Aorta (tissue), 5 donors: ENCODE measurements around the gene NEMP2. TPM values are rescaled to one million over a fixed set of nuclear protein-coding genes. Genes with fewer than 3 reads are reported as not detected.

Experiments
- ATAC-seq: fragments of 200-7000 bp; cut with Tn5 transposase; one replicate; pipeline ENCODE4 v1.9.1; 2022; ENCODE audit warnings: moderate library complexity; ENCODE audit not compliant: low FRiP score
- DNase-seq, 2 donors: peaks; one replicate each; pipeline ENCODE4 v3.0.0-alpha.2; 2020
- H3K27ac ChIP-seq, 2 donors: one replicate each; pipeline ENCODE4 v1.5.1; 2013; ENCODE audit warnings: low read length in 2 of 2, mild to moderate bottlenecking in 2 of 2, moderate library complexity in 2 of 2, control low read depth in 1 of 2, inconsistent platforms in 1 of 2, low read depth in 1 of 2
- H3K27me3 ChIP-seq, 2 donors: one replicate each; pipeline ENCODE4 v1.6.1; 2013; ENCODE audit warnings: control low read depth in 1 of 2, low read length in 1 of 2, mild to moderate bottlenecking in 1 of 2, moderate library complexity in 1 of 2; ENCODE audit not compliant: insufficient read depth in 2 of 2, control insufficient read depth in 1 of 2
- H3K36me3 ChIP-seq, 2 donors: one replicate each; pipeline ENCODE4 v1.6.1; 2013; ENCODE audit warnings: control low read depth in 1 of 2, low read length in 1 of 2, mild to moderate bottlenecking in 1 of 2; ENCODE audit not compliant: insufficient read depth in 2 of 2, control insufficient read depth in 1 of 2
- H3K4me1 ChIP-seq, 2 donors: one replicate each; pipeline ENCODE4 v1.6.1; 2013; ENCODE audit warnings: low read length in 2 of 2, control low read depth in 1 of 2, mild to moderate bottlenecking in 1 of 2, moderate library complexity in 1 of 2; ENCODE audit not compliant: insufficient read depth in 2 of 2, control insufficient read depth in 1 of 2
- H3K4me3 ChIP-seq, 2 donors: one replicate each; pipeline ENCODE4 v1.5.1; 2013; ENCODE audit warnings: low read length in 2 of 2, control low read depth in 1 of 2, mild to moderate bottlenecking in 1 of 2
- H3K9me3 ChIP-seq: one replicate; pipeline ENCODE4 v1.6.1; 2013; ENCODE audit warnings: mild to moderate bottlenecking, low read length; ENCODE audit not compliant: control insufficient read depth
- WGBS, 2 donors: extraction: QIAGEN DNeasy Blood & Tissue Kit; methylation state at CpG; one replicate each; pipeline ENCODE4 v1.1.7; 2013; 5-methylcytosine and 5-hydroxymethylcytosine counted together
- intact Hi-C, 2 donors: fragments of 100-400 bp; cut with DNase I; formaldehyde crosslinking; loops; one replicate each; pipeline versions ENCODE4 v1.14.2 to v1.15.0; 2022
- long read RNA-seq, 2 donors: library from polyadenylated mRNA; unstranded; transcript quantifications; one replicate each; pipeline ENCODE4 v2.0.0, GENCODE V29; 2020 to 2021
- polyA plus RNA-seq, 2 donors: library from polyadenylated mRNA; stranded (reverse); fragments of 200-250 nt; gene quantifications; one replicate each; pipeline ENCODE4 v1.2.3, GENCODE V29; 2013
- total RNA-seq, 2 donors: library from RNA; stranded (reverse); fragmentation: NEBNext Ultra II Directional; extraction: Animal tissue kit (Norgen Biotek cat#: 25700); gene quantifications; one replicate each; pipeline ENCODE4 v1.2.1, GENCODE V29; 2021
- donor health status: healthy with polysubstance abuse.
- donor health status: Bipolar disorder and iron deficiency.
- donor health status: DM: no; HTN: no; CAD: no.
- donor health status: DM: no; HTN: no; CAD: no.
- donor health status: DM: yes; HTN: yes; CAD: no.

Gene NEMP2, protein sequence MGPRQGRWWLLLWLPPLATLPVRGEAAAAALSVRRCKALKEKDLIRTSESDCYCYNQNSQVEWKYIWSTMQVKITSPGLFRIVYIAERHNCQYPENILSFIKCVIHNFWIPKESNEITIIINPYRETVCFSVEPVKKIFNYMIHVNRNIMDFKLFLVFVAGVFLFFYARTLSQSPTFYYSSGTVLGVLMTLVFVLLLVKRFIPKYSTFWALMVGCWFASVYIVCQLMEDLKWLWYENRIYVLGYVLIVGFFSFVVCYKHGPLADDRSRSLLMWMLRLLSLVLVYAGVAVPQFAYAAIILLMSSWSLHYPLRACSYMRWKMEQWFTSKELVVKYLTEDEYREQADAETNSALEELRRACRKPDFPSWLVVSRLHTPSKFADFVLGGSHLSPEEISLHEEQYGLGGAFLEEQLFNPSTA
- total RNA-seq (1 to 10 TPM; 8.0 to 8.6 TPM), polyA plus RNA-seq (1 to 10 TPM in 1 of 2 donors, under 1 TPM in 1; 0.88 to 3.1 TPM)
- long read RNA-seq, donor 1, full-length matches to known transcripts: 3 of 6 reads
- long read RNA-seq, donor 1, partial matches to known transcripts: 0 of 6 reads
- long read RNA-seq, donor 1, other reads (novel, unspliced or antisense): 3 of 6 reads
- long read RNA-seq, donor 2, full-length matches to known transcripts: 3 of 6 reads
- long read RNA-seq, donor 2, partial matches to known transcripts: 0 of 6 reads
- long read RNA-seq, donor 2, other reads (novel, unspliced or antisense): 3 of 6 reads

DNA sequence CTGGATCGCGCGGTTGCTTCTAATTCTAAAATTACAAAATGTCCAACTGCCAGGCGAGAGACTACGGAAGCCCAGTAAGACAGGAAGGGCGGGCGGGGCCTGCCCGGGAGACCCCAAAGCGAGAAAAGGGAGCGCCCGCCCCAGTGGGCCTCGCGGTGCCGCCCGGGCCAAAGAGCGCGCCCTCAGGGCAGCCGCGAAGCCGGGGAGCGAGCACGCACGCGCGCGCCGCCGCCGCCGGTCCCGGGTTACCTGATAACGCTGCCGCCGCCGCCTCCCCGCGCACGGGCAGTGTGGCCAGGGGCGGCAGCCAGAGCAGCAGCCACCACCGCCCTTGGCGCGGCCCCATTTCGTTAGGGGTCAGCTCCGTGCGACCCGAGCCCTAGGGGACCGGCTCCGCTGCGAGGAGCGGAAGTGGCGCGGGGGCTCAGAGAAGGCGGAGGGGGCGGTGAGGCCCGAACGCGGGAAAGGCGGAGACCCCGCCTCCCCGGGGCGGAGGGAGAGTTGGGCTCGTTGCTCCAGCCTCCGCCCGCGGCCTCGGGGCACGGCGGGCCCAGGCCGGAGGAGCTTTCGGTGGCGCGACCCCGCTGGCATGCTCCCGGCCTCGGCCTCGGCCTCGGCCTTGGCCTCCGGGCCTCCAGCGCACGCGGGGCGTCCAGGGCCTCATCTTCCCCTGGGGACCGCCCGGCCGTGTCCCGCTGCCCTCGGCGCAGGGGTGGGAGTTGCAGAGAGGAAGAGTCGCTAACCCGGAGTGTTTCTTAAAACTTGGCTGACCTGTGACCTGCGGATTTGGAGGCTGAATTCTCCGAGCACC lies at the start of gene NEMP2:
Gene NEMP2 (minus strand): TSS at position 413 of the 811 bp plus-strand sequence. CDS start 67 bp downstream, at position 346.
- Histone ChIP-seq H3K4me3 (peak within 1 kb of the TSS; percentile 7 to 78), H3K27ac (peak within 1 kb of the TSS; percentile 23 to 55), H3K4me1 (peaks cover 0 to 3% of the 10 kb centered on the region in 2 donors), H3K9me3 (peaks cover 1% of the 10 kb centered on the region), H3K36me3 (no peaks in the 10 kb centered on the region), H3K27me3 (no peaks in the 10 kb centered on the region)
- peak; percentile 91 for ATAC-seq
- intact Hi-C loops: loop anchor here in 1 of 2 donors (2.0 kb wide), 1 partner anchor 114 kb away; the partner anchor contains the start of gene NAB1
- DNase-seq: peak; percentile 84 to 92
- 0% methylated on average over 77 to 92 of the region's 92 CpGs for WGBS, 2 donors

DNA sequence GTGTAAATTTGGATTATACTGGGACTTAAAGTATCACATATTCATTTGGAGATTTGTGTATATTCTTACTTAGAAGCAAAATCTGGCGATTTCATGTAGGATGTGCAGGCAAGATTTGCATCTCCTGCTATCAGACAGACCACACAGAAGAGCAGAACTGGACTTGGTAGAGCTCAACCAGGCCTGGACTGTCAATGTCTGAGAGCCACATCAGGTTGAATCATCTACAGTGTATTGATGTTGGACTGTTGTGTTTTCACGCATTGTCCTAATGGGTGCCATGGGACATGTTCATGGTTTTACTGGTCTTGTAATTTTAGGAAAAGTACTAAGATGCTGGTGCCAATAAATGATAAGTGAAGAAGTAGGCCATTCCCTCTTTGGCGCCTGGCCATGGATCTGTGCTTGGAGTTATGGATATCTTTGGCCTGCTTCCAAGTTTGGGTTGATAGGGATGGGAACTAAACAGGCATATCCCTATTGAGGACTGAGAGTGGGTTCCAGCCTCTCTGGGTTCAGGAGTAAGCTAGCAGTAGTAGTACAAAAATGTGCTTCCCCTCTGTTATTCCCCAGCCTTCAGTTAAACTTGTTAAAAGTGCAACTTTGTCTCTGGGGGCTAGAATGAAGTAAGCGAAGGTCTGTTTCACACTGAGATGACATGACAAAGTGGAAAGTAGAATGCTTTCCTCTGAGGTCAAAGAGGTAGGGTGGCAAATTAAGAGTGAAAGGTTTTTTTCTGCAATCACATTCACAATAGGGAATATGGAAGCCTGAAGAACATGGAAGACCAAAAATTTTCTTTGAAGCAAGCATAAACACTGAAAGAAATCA lies 49.2 kb upstream of the NEMP2 start:
- H3K27ac ChIP-seq: no peak overlapping the region
- DNase-seq: peak in 1 of 2 donors; percentile 49
- no peaks in the 10 kb centered on the region for H3K9me3 ChIP-seq
- no peak overlapping the region for H3K4me3 ChIP-seq
- no peaks in the 10 kb centered on the region for H3K4me1 ChIP-seq
- 55 to 73% methylated on average over 4 of the region's 4 CpGs for WGBS, 2 donors
- H3K27me3 ChIP-seq: no peaks in the 10 kb centered on the region
- no peaks in the 10 kb centered on the region for H3K36me3 ChIP-seq
- intact Hi-C loops: no loop called here
- ATAC-seq: no peak

DNA sequence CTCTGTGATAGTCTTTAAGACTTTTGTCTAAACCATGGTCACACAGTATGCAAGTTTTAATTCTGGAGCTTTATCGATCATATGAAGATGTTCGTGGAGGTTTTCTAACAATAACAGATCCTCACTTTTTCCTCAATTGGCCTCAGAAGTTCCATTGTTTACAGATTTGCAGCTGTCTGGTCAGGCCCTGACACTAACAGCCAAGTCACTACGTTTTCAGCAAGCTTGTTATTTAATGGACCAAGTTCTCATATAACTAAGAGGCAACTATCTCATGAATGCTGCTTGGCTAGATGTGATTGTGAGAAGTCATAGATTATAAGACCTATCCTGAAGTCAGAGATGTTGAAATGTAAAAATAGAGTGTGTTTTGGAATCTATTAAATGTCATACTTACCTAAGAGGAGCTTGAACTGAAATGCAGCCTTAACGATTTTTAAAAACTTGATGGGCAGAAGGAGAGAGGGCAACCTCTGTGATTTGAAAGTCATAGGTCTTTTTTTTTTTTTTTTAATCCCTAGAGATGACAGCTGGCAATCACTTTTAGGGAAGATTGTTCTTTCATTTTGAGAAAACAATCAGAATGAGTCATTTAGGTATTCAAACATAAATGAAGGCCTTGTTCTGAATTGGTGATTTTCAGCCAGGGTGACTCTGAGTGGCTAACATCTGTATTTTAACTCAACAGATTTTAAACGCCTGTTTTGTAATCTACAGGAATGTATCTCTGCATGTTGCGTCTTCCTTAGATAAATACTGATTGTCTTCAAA lies 48.4 kb upstream of the NEMP2 start:
- ATAC-seq: no peak
- Histone ChIP-seq H3K9me3 (no peaks in the 10 kb centered on the region), H3K27ac (no peak overlapping the region), H3K36me3 (no peaks in the 10 kb centered on the region), H3K4me1 (no peaks in the 10 kb centered on the region), H3K4me3 (no peak overlapping the region), H3K27me3 (no peaks in the 10 kb centered on the region)
- intact Hi-C loops: no loop called here
- DNase-seq: no peak
- WGBS, 2 donors: 57 to 71% methylated on average over 6 of the region's 6 CpGs

DNA sequence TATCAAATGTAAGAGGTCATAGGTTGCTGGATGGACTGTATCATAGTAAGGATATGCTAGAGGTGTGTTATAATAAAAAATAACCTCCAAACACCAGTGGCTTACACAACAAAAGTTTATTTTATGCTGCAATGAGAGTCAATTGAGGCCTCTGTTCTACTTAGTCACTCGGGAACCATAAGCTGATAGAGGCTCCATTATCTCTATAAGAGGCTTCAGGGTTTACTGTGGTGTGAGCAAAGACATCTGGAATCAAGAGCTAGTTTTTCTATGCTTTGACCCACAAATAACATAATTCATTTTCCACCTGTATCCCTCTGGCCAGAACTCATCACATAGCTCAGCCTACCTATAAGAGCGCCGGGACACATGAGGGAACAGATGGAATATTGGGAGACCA lies 47.5 kb upstream of the NEMP2 start:
- no peaks in the 10 kb centered on the region for H3K27me3 ChIP-seq
- DNase-seq (no peak), ATAC-seq (no peak)
- H3K36me3 ChIP-seq: no peaks in the 10 kb centered on the region
- intact Hi-C loops: no loop called here
- no peak overlapping the region for H3K27ac ChIP-seq
- no peaks in the 10 kb centered on the region for H3K9me3 ChIP-seq
- H3K4me3 ChIP-seq: no peak overlapping the region
- H3K4me1 ChIP-seq: no peaks in the 10 kb centered on the region
- WGBS, 2 donors: 96 to 97% methylated on average over 3 of the region's 3 CpGs

DNA sequence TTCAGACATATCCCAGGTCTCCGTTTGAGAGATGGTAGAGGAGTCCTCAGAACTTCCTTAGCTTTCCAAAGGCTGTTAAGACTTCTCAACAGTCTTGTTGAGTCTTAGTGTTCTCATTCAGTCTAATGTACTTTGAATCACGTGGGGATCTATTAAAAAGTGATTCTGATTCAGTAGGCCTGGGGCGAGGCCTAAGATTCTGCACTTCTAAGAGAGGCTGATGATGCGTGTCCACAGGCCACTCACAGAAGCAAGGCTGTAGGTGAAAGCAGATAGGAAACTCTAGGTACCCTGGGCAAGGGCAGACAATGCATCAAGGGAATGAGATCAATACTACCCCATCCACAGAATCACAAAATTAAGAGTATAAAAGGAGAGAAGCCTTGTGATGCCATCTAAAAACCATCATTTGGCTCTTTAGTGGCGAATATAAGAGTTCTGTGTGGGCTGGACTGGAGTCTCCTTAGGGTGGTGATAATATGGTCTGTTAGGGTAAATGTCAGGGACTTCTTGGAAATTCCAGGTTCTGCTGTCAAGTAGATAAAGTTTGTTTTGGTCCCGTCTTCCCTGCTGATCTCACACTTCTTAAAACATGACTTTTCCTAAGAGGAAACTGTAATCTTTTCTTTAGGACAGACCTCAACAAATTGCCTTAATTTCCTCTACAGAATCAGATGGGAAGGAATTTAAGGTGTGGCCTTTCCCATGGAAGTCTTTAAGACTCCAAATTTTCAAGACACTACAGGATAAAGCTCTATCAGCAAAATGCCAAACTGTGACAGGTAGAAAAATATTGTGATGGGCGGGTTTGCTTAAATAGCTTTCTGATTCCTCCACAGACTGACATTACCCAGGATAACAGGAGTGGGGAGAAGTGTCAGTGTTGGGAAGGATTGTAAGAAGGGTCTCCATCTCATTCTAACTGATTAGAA lies 45.7 kb upstream of the NEMP2 start:
- Histone ChIP-seq H3K36me3 (no peaks in the 10 kb centered on the region), H3K27ac (no peak overlapping the region), H3K9me3 (no peaks in the 10 kb centered on the region), H3K27me3 (no peaks in the 10 kb centered on the region), H3K4me1 (no peaks in the 10 kb centered on the region), H3K4me3 (no peak overlapping the region)
- 92 to 93% methylated on average over 7 of the region's 7 CpGs for WGBS, 2 donors
- no peak for ATAC-seq
- intact Hi-C loops: no loop called here
- no peak for DNase-seq

DNA sequence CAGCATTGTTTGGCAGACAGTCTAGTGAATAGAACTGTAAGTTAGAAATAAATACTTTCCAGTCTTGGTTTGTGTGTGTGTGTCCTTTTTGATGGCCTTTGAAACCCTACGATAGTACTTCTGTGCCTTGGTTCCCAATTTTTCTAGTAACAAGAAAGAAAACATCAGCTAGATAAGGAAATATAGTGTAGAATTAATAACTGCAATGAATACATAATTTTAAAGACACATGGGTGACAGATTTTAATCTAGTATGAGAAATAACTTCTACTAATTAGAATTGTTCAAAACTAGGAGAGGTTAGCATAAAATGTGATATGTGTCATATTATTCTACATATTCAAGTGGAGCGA lies 44.5 kb upstream of the NEMP2 start:
- intact Hi-C loops: no loop called here
- H3K36me3 ChIP-seq: no peaks in the 10 kb centered on the region
- DNase-seq (no peak), ATAC-seq (no peak)
- no peak overlapping the region for H3K4me3 ChIP-seq
- no peak overlapping the region for H3K27ac ChIP-seq
- 48 to 50% methylated on average over 2 of the region's 2 CpGs for WGBS, 2 donors
- no peaks in the 10 kb centered on the region for H3K9me3 ChIP-seq
- no peaks in the 10 kb centered on the region for H3K27me3 ChIP-seq
- H3K4me1 ChIP-seq: no peaks in the 10 kb centered on the region
